Limb (tissue), 2 donors: Measurements from ENCODE around the gene TRIM2.
A peak's percentile ranks its signal among the peaks of the same experiment; 100 is the strongest.

Source experiments
- DNase-seq, 2 donors: peaks; one replicate each; pipeline ENCODE4 v3.0.0-alpha.2; 2016; ENCODE audit errors: extremely low spot score in 2 of 2

The TRIM2 gene

DNA sequence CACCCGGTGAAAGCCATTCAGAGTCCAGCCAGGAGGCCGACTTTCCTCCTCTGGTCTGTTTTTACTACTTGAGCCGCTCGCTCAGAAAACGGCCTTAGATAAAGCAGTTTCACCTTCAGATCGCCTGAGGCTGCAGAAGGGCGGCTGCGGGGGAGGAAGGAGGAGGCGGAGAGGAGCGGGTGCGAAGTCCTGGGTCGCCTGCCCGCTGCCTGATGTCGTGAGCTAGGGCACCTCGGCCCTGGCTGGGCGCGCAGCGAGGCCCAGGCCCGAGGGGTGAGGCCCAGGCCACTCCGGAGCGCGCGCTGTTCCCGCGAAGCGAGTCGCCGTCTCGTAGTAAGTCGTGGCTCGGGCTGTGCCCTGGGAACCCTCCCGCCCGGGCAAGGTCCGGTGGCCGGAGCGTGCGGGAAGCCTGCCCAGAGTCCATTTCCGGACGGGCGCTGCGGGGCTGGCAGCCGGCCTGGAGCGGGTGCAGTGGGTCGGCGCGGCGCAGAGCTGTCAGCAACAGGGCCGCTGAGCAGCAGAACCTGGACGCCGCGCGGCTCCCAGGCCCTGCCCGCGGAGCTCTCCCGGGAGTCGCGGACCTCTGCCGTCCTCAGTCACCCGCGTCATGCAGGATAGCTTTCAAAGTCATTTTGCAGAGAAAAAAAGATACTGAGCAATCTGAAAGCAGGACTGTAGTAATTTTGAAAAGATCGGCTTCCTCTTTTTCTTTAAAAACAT lies 18.6 kb downstream of the TRIM2 start:
- peak in 1 of 2 donors; percentile 76 for DNase-seq

GRCh38 chr4:153223427-153223801 lies 19.2 kb downstream of the TRIM2 start:
- peak in 1 of 2 donors; percentile 44 for DNase-seq

GRCh38 chr4:153223930-153224329 lies 19.7 kb downstream of the TRIM2 start:
- no peak for DNase-seq

GRCh38 chr4:153224474-153224873 lies 20.2 kb downstream of the TRIM2 start:
- DNase-seq, result no peak

DNA sequence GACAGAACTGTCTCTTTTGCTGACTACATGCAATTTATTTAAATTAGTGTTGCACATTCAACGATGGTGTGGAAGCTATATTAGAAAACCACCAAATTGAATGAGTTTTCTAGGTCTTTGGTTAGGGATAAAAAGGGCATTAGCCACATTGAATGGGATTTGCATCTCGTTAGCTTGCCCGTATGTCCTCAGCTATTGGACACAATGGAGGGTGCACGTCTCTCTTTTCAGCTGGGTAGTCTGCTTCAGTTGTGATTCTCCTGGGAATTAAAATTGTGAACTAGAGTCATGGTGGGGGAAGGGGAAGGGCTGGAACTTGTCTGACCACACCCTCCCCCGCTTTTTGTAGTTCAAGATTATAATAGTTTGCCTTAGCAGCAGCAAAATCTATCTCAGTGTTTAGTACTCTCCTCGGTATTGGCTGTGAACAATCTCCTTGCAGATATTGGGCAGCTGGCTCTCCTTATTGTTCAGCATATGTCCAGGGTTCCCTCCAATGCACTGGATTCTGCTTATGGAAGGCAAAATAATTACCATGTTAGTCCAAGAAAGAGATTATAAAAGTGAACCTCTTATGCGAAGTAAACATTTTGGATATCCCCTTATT lies 23.3 kb downstream of the TRIM2 start:
- DNase-seq, result no peak

- DNase-seq, result no peak
Observed at GRCh38 chr4:153228512-153229140, 24.4 kb downstream of the TRIM2 start.

- DNase-seq, result no peak
Observed at GRCh38 chr4:153229545-153229944, 25.3 kb downstream of the TRIM2 start.

- DNase-seq, result no peak
Observed at GRCh38 chr4:153232768-153233167, 28.5 kb downstream of the TRIM2 start.

DNA sequence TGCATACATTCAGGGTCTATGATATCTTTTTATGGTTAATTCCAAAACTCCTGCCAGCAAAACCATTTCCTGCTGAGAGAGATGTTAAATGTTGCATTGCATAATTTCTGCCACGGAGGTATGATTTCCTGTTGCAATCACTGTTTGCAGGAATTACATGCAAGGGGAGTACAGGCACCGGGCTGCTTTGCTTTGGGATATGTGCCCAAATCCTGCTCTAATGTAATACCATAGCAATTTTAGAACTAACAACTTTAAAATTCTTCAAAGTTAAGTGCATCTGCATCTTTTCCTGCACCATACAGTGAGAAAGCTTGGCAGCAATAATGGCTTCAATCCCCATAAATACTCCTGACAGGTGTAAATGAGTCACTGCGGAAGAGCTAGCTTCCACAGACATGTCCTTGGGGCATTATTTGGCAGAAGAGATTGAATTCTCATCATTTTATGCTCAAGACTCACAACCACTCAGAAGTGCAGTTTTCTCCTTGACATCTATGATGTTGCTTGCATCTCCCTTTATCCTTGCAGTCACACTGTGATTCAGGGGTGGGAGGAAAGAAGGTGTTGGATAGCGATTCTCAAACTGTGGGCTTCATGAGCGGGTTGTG lies 29.6 kb downstream of the TRIM2 start:
- DNase-seq, result peak in 1 of 2 donors; percentile 72

DNA sequence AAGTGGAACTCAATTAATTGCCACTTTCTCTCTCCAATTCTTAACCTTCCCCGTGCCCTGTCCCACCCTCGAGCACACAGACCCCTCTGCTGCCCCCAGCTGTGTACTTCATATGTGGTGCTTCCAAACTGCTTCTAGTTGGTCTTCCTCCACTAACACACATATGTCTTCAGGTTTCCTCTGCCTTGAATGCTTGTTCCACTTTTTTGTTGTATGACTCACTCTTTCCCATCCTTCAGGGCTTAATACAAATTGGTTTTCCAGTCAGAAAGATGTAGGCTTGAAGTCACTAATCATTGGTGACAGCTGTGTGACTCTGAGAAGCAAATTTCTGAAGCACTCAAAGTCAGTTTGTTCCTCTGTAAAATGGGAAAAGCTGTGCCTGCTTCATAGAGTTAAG lies 30.6 kb downstream of the TRIM2 start:
- no peak for DNase-seq

- no peak for DNase-seq
Observed at GRCh38 chr4:153238135-153238919, 34.1 kb downstream of the TRIM2 start.

DNA sequence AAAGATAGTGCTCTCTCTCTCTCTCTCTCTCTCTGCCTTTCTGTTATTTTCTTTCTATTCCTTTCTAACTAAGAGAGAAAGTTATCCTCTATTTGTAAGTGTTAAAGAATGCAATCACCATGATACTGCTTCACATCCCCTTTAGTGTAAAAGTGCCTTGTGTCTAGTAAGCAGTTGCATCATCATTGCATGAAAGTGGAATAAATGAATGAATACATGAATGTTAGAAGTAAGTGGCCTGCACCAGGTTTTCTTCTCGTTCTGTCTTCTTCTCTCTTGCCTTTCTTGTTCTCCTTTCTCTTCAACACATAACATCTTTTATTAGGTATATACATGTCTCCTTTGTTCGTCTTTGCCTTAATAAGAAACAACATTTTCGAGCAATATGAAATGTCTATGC lies 35.2 kb downstream of the TRIM2 start:
- DNase-seq, result no peak

GRCh38 chr4:153241295-153241694 lies 37.1 kb downstream of the TRIM2 start:
- no peak for DNase-seq

DNA sequence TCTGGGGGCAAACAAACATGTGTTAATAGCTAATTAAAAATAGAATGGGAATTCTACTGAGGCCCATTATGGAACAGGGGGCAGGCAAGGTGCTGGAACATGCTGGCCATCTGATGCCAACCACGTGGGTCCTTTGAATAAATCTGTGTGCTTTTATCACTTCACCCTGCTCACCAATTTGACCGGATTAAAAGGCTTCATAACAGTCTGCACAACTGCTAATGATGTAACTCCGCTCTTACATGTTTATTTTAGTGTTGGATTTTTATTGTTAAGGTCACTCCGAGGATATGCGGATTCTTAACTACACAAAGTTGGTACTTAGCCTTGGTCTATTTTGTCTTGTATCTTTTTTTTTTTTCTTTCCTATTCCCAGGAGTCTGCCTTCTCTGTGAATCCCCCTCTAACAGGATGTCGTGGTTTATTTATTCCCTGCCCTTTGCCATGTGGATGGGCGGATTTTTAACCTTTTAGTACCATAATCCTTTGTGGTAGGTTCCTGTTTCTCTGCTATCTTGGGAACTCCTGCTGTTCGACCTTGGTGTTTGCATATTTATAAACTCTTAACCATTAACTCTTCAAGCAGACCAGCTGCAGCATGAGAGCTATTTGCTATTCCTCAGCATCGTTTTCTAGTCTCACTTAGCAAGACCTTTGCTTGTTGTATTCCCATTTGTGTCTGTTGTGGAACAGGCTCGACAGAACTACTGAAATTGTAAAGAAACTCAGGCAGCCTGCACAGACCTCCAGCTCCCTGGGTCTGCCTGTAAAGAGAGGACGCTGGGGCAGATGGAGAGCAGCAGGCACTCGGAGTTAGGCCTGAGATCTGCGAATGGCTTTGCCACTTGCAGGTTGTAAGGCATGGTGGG lies 38.0 kb downstream of the TRIM2 start:
- DNase-seq, result no peak

GRCh38 chr4:153242839-153243324 lies 38.6 kb downstream of the TRIM2 start:
- no peak for DNase-seq

GRCh38 chr4:153243468-153243867 lies 39.2 kb downstream of the TRIM2 start:
- no peak for DNase-seq

GRCh38 chr4:153244969-153245368 lies 40.7 kb downstream of the TRIM2 start:
- no peak for DNase-seq

- DNase-seq, result no peak
Observed at GRCh38 chr4:153245775-153246174, 41.5 kb downstream of the TRIM2 start.

- DNase-seq, result no peak
Observed at GRCh38 chr4:153246446-153247115, 42.3 kb downstream of the TRIM2 start.

GRCh38 chr4:153247116-153247490 lies 42.9 kb downstream of the TRIM2 start:
- no peak for DNase-seq
